GM12878 (cell line): Measurements from ENCODE around the gene TNP2. TPM values are rescaled to one million over a fixed set of nuclear protein-coding genes. Genes with fewer than 3 reads are reported as not detected.

ENCODE experiments used
- ATAC-seq: fragments of 200-7000 bp; cut with Tn5 transposase; 3 replicates; pipeline ENCODE4 v1.9.1; 2020; ENCODE audit warnings: mild to moderate bottlenecking, moderate library complexity
- BruUV-seq: library from RNA; stranded (reverse); fragments of 400-500 nt; replicated peaks from 2 replicates; lab custom pipeline; 2021; lab: Mats Ljungman, UMichigan
- CTCF ChIA-PET: fragments of 300-600 bp; sonication (Branson Sonifier 250); formaldehyde crosslinking; extraction: SDS; loops from one replicate; lab custom pipeline; 2021; ENCODE audit warnings: inconsistent platforms; lab: Yijun Ruan, JAX
- POLR2A ChIA-PET: fragments of 350-600 bp; formaldehyde crosslinking; extraction: SDS; loops from one replicate; lab custom pipeline; 2021; ENCODE audit warnings: inconsistent platforms; lab: Charles Lee
- RAD21 ChIA-PET: fragments of 300-600 bp; sonication (Branson Sonifier 250); formaldehyde crosslinking; loops from one replicate; lab custom pipeline; 2023; ENCODE audit warnings: antibody characterized with exemption; ENCODE audit not compliant: unreplicated experiment; lab: Charles Lee
- SMC1A ChIA-PET: fragments of 300-600 bp; sonication (Branson Sonifier 250); formaldehyde crosslinking; loops from one replicate; lab custom pipeline; 2023; ENCODE audit not compliant: unreplicated experiment, uncharacterized antibody; lab: Charles Lee
- DNase-seq: peaks from one replicate; pipeline ENCODE4 v3.0.0-alpha.2; 2011; ENCODE audit warnings: low read depth, low spot score
- FAIRE-seq: peaks from 3 replicates; lab custom pipeline; 2011; peaks lifted over from hg19 to GRCh38; lab: Jason Lieb, UNC
- H2AFZ ChIP-seq: 2 replicates; pipeline ENCODE4 v1.6.0; 2011; ENCODE audit warnings: low read depth, low read length, control low read depth; ENCODE audit not compliant: control insufficient read depth
- H3K27ac ChIP-seq: 2 replicates; pipeline ENCODE4 v1.5.1; 2011; ENCODE audit warnings: control low read depth; ENCODE audit not compliant: control insufficient read depth, insufficient read depth
- H3K27me3 ChIP-seq, 2 experiments: replicated peaks in 1 of 2; 2 replicates each; pipeline versions ENCODE4 v1.6.0 to v1.6.1; 2011; ENCODE audit warnings: low read length in 1 of 2; ENCODE audit not compliant: control insufficient read depth in 2 of 2, insufficient read depth in 2 of 2
- H3K36me3 ChIP-seq, 2 experiments: 2 replicates each; pipeline ENCODE4 v1.5.1; 2011; ENCODE audit warnings: low read length in 1 of 2; ENCODE audit not compliant: control insufficient read depth in 2 of 2, insufficient read depth in 2 of 2
- H3K4me1 ChIP-seq: 2 replicates; pipeline ENCODE4 v1.6.1; 2011; ENCODE audit warnings: mild to moderate bottlenecking, low read length, moderate library complexity, mixed read lengths; ENCODE audit not compliant: control insufficient read depth, insufficient read depth
- H3K4me2 ChIP-seq: 2 replicates; pipeline ENCODE4 v1.6.0; 2011; ENCODE audit warnings: control low read depth; ENCODE audit not compliant: control insufficient read depth, insufficient read depth
- H3K4me3 ChIP-seq: fragments of 200-600 bp; sonication (generic); 2 replicates; pipeline ENCODE4 v1.5.1; 2016
- H3K79me2 ChIP-seq: 2 replicates; pipeline ENCODE4 v1.6.0; 2011; ENCODE audit warnings: low read length; ENCODE audit not compliant: control insufficient read depth, insufficient read depth
- H3K9ac ChIP-seq: 2 replicates; pipeline ENCODE4 v1.8.0; 2011; ENCODE audit warnings: low read length, control low read depth, mixed read lengths; ENCODE audit not compliant: control insufficient read depth, insufficient read depth
- H3K9me3 ChIP-seq: replicated peaks from 3 replicates; pipeline ENCODE4 v1.5.1; 2011; ENCODE audit warnings: mild to moderate bottlenecking, low read length; ENCODE audit not compliant: control insufficient read depth, insufficient read depth
- H4K20me1 ChIP-seq: 2 replicates; pipeline ENCODE4 v1.6.0; 2011; ENCODE audit not compliant: control insufficient read depth, insufficient read depth
- CBX5 ChIP-seq: sonication (generic); IDR thresholded peaks from 2 replicates; pipeline ENCODE4 v1.6.1; 2016; ENCODE audit warnings: low read depth, moderate library complexity, mild to moderate bottlenecking, inconsistent platforms
- CHD4 ChIP-seq: fragments of 200-600 bp; sonication (generic); IDR thresholded peaks from 2 replicates; pipeline ENCODE4 v1.6.1; 2016; ENCODE audit warnings: mild to moderate bottlenecking
- GATAD2B ChIP-seq: fragments of 450-650 bp; conservative IDR thresholded peaks from 2 replicates; pipeline ENCODE4 v1.6.1; 2017; ENCODE audit warnings: low read depth, mild to moderate bottlenecking, moderate library complexity
- HDAC2 ChIP-seq: fragments of 200-600 bp; sonication (generic); IDR thresholded peaks from 2 replicates; pipeline ENCODE4 v1.6.1; 2017
- HDAC6 ChIP-seq: fragments of 200-600 bp; sonication (generic); IDR thresholded peaks from one replicate; pipeline ENCODE4 v1.8.0; 2017; ENCODE audit warnings: antibody characterized with exemption; ENCODE audit not compliant: unreplicated experiment
- IRF5 ChIP-seq: fragments of 450-650 bp; IDR thresholded peaks from 2 replicates; pipeline ENCODE4 v1.6.1; 2017; ENCODE audit warnings: borderline replicate concordance
- MYC ChIP-seq: IDR thresholded peaks from 2 replicates; pipeline ENCODE4 v1.6.1; 2011; ENCODE audit warnings: mild to moderate bottlenecking, low read length, moderate library complexity, inconsistent platforms; ENCODE audit not compliant: insufficient read depth, insufficient replicate concordance, insufficient read length, severe bottlenecking
- NR2C1 ChIP-seq: fragments of 450-650 bp; IDR thresholded peaks from 2 replicates; pipeline ENCODE4 v1.6.1; 2017; ENCODE audit warnings: antibody characterized with exemption, mild to moderate bottlenecking, moderate library complexity
- POU2F2 ChIP-seq: IDR thresholded peaks from 3 replicates; pipeline ENCODE4 v1.6.1; 2011; ENCODE audit warnings: low read depth, mild to moderate bottlenecking, low read length, borderline replicate concordance
- RELB ChIP-seq: fragments of 450-650 bp; IDR thresholded peaks from 2 replicates; pipeline ENCODE4 v1.6.1; 2017; ENCODE audit warnings: low read depth, mild to moderate bottlenecking, moderate library complexity
- RUNX3 ChIP-seq: IDR thresholded peaks from 2 replicates; pipeline ENCODE4 v1.6.1; 2012; ENCODE audit warnings: low read length, inconsistent platforms
- SIX5 ChIP-seq: IDR thresholded peaks from 2 replicates; pipeline ENCODE4 v1.6.1; 2011; ENCODE audit warnings: mild to moderate bottlenecking, low read depth, low read length, moderate library complexity; ENCODE audit not compliant: severe bottlenecking
- SKIL ChIP-seq: fragments of 450-650 bp; IDR thresholded peaks from 2 replicates; pipeline ENCODE4 v1.6.1; 2017; ENCODE audit warnings: mild to moderate bottlenecking, low read depth, inconsistent platforms; ENCODE audit not compliant: poor library complexity, severe bottlenecking
- STAT3 ChIP-seq: IDR thresholded peaks from 2 replicates; pipeline ENCODE4 v1.6.1; 2011; ENCODE audit warnings: low read depth, low read length, improper control_type of control experiment
- TAF1 ChIP-seq: IDR thresholded peaks from 2 replicates; pipeline ENCODE4 v1.6.1; 2011; ENCODE audit warnings: mild to moderate bottlenecking, low read depth, low read length, borderline replicate concordance
- ZBED1 ChIP-seq: IDR thresholded peaks from 2 replicates; pipeline ENCODE4 v1.6.1; 2016; ENCODE audit warnings: borderline replicate concordance
- WGBS: methylation state at CpG from one replicate; pipeline ENCODE4 v1.1.6; 2016; ENCODE audit warnings: low lambda C conversion rate; ENCODE audit not compliant: insufficient replicate concordance, insufficient coverage; ENCODE audit errors: missing lambda C conversion rate; 5-methylcytosine and 5-hydroxymethylcytosine counted together
- in situ Hi-C: fragments of 300-500 bp; cut with MboI; formaldehyde crosslinking; loops from 9 replicates; pipeline ENCODE4 v1.14.3; 2018; ENCODE audit warnings: mixed read lengths
- intact Hi-C: fragments of 100-400 bp; cut with micrococcal nuclease; formaldehyde crosslinking; loops from one replicate; pipeline ENCODE4 v1.14.2; 2022; ENCODE audit not compliant: unreplicated experiment
- polyA plus RNA-seq, 11 experiments: library from polyadenylated mRNA; depleted of rRNA in 4 of 11; unstranded in 6 of 11; stranded (reverse) in 5 of 11; fragments of >200 nt; fragmentation: Nextera tagmentation in 4 of 11; fragmentation: Illumina TruSeq in 1 of 11; extraction: Ambion mirVana in 4 of 11; extraction: Trizol in 1 of 11; gene quantifications; 1 replicate in 1 of 11; 2 replicates in 10 of 11; pipeline versions ENCODE4 v1.2.1 to v1.2.3, GENCODE V29; 2011 to 2016; ENCODE audit warnings: inconsistent platforms in 2 of 11, missing spikeins in 2 of 11, low read depth in 1 of 11
- total RNA-seq, 4 experiments: library from RNA; depleted of rRNA in 3 of 4; stranded (reverse); fragments of >200 nt in 3 of 4; fragmentation: Illumina TruSeq in 1 of 4; extraction: Trizol in 1 of 4; gene quantifications; 2 replicates each; pipeline versions ENCODE4 v1.2.1 to v1.2.3, GENCODE V29; 2013 to 2021

Gene TNP2
- total and polyA plus RNA-seq, 10 of the 15 experiments (the other 5 are each of a cell fraction or from before 2014, with no cell fraction given), result not detected

- TF ChIP-seq CBX5 (0 out of 2 replicates have a peak, but pooled peaks have one; percentile 57), ZBED1 (no peak), POU2F2 (peak; percentile 63; the same call in 1 of the 3 replicates), RELB (peak; percentile 42; the same call in 1 of the 2 replicates), IRF5 (no peak)
Observed at GRCh38 chr16:11232852-11233726, 36.0 kb downstream of the TNP2 start (continued).

- ATAC-seq (no peak), FAIRE-seq (no peak), DNase-seq (no peak)
- Histone ChIP-seq H3K27me3 (no peaks in the 10 kb centered on the region), H3K27ac (peak overlapping the region; percentile 74), H3K4me3 (no peak overlapping the region), H3K4me2 (peak overlapping the region; percentile 83; the same call in 1 of the 2 replicates), H3K4me1 (peaks cover 26% of the 10 kb centered on the region), H2AFZ (peak overlapping the region; percentile 85; the same call in 1 of the 2 replicates), H3K36me3 (no peaks in the 10 kb centered on the region), H4K20me1 (no peaks in the 10 kb centered on the region), H3K9ac (peak overlapping the region; percentile 72), H3K79me2 (no peaks in the 10 kb centered on the region), H3K9me3 (no peaks in the 10 kb centered on the region)
- CTCF ChIA-PET, result interaction anchor here (1.3 kb wide), 2 partner anchors 14 to 279 kb away, joined by 3 to 4 read pairs; no protein-coding TSS in a partner anchor
- no TSS peak for BruUV-seq
- WGBS, result 97% methylated on average over 2 of the region's 3 CpGs
- intact Hi-C loops (no loop called here), in situ Hi-C loops (no loop called here)
- RAD21 ChIA-PET, result interaction anchor here (1.3 to 2.9 kb wide), 4 partner anchors 8 to 27 kb away, joined by 3 to 14 read pairs (median 10); partner anchors contain the start of gene SOCS1
- SMC1A ChIA-PET, result interaction anchor here (1.1 to 1.8 kb wide), 4 partner anchors 20 to 268 kb away, joined by 3 to 8 read pairs (median 4); partner anchors contain the start of gene SOCS1
- POLR2A ChIA-PET, result interaction anchor here (1.2 to 2.9 kb wide), 2 partner anchors 23 to 141 kb away, joined by 4 to 11 read pairs; partner anchors contain the start of gene SOCS1
- TF ChIP-seq NR2C1 (no peak), MYC (no peak), TAF1 (no peak), RUNX3 (no peak), STAT3 (no peak), HDAC6 (no peak), SIX5 (no peak), CHD4 (no peak), HDAC2 (no peak), SKIL (no peak), GATAD2B (no peak)
Observed at GRCh38 chr16:11232302-11232851, 36.7 kb downstream of the TNP2 start.
